Glomerular endothelial cell (primary cell): Measurements from ENCODE around the gene GNAI1. TPM values are rescaled to one million over a fixed set of nuclear protein-coding genes. Genes with fewer than 3 reads are reported as not detected.
"Not testable (repeated sequence)": the region's sequence is repeated elsewhere in the genome, so short reads cannot be mapped to it uniquely, and the experiment has no call there.

Experiments used
- DNase-seq: peaks from one replicate; pipeline ENCODE4 v3.0.0-alpha.2; 2011; ENCODE audit warnings: low read depth, low spot score; ENCODE audit errors: extremely low read depth
- total RNA-seq: library from RNA; depleted of rRNA; stranded (reverse); fragments of >200 nt; gene quantifications from 2 replicates; pipeline ENCODE4 v1.2.3, GENCODE V29; 2015

Gene GNAI1
- total RNA-seq, 1 donor from 2014 or later = 26.7 TPM

- DNase-seq = no peak
Measured at GRCh38 chr7:80154656-80155333, 20.2 kb downstream of the GNAI1 start.

- no peak for DNase-seq
Measured at GRCh38 chr7:80155374-80155773, 20.7 kb downstream of the GNAI1 start.

DNA sequence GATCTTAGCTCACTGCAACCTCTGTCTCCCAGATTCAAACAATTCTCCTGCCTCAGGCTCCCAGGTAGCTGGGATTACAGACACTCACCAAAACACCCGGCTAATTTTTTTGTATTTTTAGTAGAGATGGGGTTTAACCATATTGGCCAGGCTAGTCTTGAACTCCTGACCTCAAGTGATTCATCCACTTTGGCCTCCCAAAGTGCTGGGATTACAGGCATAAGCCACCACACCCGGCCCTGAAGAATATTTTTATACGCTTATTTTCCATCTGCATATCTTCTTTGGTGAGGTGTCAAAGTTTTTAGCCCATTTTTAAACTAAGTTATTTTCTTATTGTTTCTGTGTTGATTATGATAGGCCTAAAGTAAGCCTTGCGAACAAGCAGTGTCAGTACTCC is 23.1 kb downstream of the GNAI1 start:
- DNase-seq = not testable (repeated sequence)

GRCh38 chr7:80159802-80160201 is 25.2 kb downstream of the GNAI1 start:
- DNase-seq = no peak

DNA sequence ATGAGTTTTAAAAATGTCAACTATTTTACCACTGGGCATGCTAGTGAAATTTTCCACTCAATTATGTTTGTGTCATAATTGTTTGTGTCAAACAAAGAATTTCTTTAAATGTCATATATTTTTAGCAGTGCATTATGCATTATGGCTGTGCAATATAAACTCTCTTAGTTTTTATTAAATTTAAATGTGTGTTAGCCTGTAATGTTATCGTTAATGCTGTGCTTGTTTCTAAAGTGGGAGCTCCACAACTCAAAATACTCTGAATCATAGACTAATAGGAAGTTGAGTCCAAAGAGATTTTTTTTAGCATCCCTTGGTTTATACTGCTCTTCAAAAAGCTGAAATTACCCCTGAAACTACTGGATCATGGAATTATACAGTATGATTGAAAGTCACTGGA is 26.8 kb downstream of the GNAI1 start:
- DNase-seq = no peak

DNA sequence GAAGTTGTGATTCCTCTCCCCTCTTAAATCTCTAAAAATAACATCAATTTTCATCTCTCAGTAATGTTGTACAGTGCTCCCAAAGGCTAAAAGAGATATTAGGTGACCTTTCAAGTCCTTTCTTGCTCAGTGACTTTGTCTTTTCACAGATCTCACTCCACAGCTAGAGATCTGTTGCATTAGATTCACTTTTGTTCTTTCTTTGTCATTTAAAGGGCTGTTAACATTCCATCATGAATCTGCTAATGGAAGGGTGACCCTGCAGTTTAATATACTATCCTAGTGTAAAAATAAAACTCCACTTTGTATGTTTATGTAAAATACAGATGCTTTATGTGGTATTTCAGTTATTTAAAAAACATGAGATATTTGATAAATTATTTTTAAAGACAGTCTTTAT is 30.5 kb downstream of the GNAI1 start:
- DNase-seq = no peak

DNA sequence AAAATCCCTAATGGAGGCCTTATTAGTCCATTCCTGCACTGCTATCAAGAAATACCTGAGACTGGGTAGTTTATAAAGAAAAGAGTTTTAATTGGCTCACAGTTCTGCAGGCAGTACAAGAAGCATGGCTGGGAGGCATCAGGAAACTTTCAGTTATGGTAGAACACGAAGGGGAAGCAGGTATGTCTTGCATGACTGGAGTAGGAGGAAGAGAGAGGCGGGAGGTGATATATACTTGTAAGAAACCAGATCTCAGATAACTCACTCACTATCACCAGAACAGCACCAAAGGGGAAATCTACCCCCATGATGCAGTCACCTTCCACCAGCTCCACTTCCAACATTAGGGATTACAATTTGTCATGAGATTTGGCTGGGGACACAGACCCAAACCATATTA is 35.8 kb downstream of the GNAI1 start:
- DNase-seq = no peak

DNA sequence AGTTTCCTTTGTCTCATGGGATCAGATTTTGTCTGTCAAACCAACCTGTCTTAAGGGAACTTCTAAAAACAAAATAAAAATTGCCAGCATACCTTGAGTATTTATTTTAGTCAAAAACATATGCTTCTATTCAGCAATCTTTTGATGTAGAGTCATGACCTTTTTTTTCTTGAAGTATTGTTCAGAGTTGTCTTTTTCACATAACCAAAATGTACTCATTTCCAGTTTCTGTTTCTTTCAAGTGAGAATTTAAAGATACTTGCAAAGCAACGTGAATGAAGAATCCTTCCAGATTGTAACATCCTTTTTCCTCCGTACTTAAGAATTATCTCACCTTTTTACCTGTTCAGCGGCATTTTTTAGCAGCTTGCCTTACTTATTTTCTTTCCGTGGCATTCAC is 37.8 kb downstream of the GNAI1 start:
- no peak for DNase-seq

GRCh38 chr7:80175744-80176143 is 41.1 kb downstream of the GNAI1 start:
- DNase-seq = no peak

DNA sequence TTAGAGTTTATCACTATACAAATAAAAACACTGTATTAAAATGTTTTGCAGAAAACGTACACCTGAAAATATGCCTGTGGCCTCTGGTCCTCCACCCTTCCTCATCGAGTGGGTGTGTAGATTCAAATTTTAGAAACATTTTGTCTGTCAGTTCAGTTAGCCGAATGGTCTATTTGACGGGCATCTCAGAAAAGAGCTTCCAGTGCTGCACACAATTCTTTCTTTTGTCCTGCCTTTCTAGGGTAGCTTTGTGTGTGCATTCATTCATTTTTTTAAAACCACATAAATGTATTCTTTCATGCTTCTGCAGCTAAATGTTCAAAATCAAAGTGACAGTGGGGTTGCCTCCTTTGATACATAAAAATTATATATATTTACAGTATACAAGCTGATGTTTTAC is 46.8 kb downstream of the GNAI1 start:
- no peak for DNase-seq

DNA sequence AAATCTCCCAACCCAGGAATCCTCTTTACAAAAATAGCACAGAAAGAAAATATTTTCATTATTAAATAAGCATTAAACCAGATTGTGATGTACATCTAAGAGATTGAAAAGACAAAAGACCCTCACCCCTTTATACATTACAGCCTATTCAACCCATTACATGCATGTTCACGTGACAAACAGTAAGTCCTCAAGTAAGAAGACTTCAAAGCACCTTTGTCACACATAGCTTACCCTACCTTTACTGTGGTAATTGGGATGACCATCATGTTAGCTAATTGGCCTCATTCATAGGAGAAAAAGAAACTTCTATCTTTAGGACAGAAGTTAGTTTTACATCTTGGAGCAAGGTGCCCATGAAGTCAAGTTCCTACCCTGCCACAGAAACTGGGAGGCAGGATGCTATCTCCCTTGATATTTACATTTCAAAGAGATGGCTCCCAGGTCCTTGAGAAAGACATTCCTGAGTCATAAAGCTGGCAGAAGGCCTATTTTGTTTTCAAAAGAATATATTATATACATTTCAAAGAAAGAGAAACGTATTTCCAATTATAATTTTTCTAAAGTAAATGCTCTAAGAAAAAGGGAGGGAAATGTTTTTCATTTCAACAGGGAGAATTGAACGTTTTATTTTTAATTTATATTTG is 48.1 kb downstream of the GNAI1 start:
- no peak for DNase-seq

GRCh38 chr7:80183351-80183750 is 48.7 kb downstream of the GNAI1 start:
- DNase-seq = no peak

- no peak for DNase-seq
Measured at GRCh38 chr7:80183900-80184685, 49.5 kb downstream of the GNAI1 start.

- DNase-seq = no peak
Measured at GRCh38 chr7:80184693-80185092, 50.1 kb downstream of the GNAI1 start.

DNA sequence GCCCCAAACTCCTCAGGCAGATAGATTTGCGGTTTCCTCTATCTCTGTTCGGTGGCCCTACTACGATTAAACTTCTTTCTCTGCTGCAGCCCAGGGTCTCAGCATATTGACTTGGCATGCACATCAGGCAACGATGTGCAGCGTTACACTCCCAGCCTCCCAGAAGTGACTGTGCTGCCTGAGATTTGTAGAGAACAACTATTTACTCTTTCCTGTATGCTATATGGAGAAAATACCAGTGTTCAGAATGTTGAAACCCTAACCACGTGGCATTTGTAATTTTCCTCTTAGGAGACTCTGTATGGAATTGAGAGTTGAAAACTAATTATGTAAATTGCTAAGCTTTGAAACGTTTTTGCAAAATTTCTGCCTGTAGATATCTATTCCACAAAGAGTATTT is 50.9 kb downstream of the GNAI1 start:
- no peak for DNase-seq

- DNase-seq = no peak
Measured at GRCh38 chr7:80186721-80187120, 52.1 kb downstream of the GNAI1 start.

DNA sequence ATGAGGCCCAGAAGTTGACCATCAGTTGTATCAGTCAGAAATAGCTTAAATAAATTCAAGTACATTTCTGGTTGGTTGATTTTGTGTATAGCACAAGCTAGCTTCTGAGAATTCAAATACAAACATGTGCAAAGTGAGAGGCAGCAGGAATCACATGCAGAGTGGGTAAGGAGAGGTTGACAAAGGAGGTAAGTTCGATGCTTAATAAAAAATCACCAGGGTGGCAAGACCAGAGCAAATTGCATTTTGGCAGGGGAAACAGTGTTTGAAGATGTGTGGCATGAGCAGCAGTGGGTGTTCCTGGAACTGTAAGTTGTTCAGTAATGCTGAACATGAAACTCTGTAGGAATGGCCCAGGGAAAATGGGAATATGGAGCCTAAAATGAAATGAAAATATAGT is 52.6 kb downstream of the GNAI1 start:
- DNase-seq = no peak

DNA sequence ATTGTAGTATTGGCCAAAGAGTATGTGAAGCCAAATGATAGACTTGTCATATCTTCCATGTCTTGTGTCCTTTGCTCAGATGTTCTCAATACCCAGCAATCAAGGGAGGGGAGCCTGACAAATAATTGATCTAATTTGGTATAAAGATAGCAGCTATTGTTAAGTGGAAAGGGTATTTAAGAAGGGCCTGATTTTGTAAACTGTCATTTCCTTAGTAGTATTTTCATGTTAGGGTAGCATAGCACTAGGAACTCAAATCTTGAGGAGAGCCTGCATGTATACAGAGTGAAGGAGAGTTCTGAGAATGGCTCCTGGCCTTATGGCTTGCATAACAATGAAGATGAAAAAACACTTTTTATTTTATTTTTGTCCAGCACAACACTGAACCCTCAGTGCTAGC is 53.1 kb downstream of the GNAI1 start:
- DNase-seq = no peak

DNA sequence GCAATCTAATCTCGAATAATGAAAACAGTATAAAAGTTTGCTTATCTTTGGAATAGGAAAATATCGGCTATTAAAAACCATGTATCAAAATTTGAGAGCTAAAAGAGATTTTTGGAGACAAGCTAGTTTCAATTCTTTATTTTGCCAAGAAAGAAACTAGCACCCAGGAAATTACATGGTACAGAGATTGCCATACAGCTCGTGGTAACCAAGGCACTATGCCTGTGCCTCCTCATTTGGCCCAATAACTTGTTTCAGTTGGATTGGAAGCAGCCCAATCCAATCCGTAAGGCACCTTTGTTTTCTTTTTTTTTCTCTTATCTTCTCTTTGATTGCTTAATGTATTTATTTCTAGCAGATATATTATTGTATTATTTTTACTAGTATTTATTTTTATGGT is 55.0 kb downstream of the GNAI1 start:
- DNase-seq = no peak

DNA sequence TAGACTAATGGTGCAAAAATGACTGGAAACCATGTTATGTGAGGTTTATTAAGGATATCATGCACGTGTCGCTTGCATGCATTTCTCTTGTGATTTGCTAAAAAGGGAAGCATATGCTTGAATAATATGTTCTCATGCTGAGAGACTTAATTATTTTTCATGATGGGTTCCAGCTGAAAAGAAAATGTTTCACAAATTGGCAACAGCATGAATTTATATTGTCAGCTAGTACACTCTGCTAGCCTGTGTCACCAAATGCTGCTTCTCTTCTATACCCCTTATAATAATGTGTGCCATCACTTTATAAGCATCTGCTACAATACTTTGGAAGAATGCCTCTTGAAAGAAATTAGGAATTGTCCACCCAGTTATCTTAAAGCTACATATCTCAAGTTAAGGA is 63.0 kb downstream of the GNAI1 start:
- DNase-seq = no peak

- DNase-seq = no peak
Measured at GRCh38 chr7:80199051-80199450, 64.4 kb downstream of the GNAI1 start.

DNA sequence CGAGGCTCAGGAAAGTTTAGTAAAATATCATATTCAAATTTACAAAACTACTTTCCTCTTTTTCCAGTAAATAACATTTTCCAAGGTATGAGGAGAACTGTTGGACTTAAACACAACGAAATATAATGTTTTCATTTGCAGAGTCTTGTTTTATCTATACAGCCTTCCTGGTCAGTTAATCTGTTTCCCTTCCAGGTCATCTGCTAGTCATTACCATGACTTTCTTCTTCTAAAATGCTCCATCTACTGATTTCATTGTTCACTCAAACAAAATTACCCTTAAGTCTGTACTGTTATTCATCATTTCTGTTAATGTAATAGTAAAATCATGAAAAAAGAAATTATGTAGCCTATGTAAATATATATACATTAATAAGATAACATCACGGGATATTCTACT is 69.8 kb downstream of the GNAI1 start:
- no peak for DNase-seq
